HFFc6 (cell line): ENCODE measurements around the gene SRR. TPM values are rescaled to one million over a fixed set of nuclear protein-coding genes. Genes with fewer than 3 reads are reported as not detected.
A peak's percentile ranks its signal among the peaks of the same experiment; 100 is the strongest.
"Not testable (repeated sequence)": the region's sequence is repeated elsewhere in the genome, so short reads cannot be mapped to it uniquely, and the experiment has no call there.

Source experiments
- DNase-seq: peaks from one replicate; pipeline ENCODE4 v3.0.0-alpha.2; 2018
- H3K27ac Mint-ChIP-seq: 2 replicates; pipeline ENCODE4 v1.8.0; 2020; ENCODE audit warnings: mild to moderate bottlenecking, mixed read lengths
- H3K27me3 Mint-ChIP-seq: 2 replicates; pipeline ENCODE4 v1.8.0; 2021; ENCODE audit warnings: mild to moderate bottlenecking, moderate library complexity, mixed read lengths; ENCODE audit not compliant: insufficient read depth
- H3K36me3 Mint-ChIP-seq: 2 replicates; pipeline ENCODE4 v1.8.0; 2021; ENCODE audit warnings: low read depth, mixed read lengths
- H3K4me1 Mint-ChIP-seq: 2 replicates; pipeline ENCODE4 v1.8.0; 2020; ENCODE audit warnings: low read depth, mixed read lengths
- H3K4me3 Mint-ChIP-seq: 2 replicates; pipeline ENCODE4 v1.8.0; 2020; ENCODE audit warnings: mild to moderate bottlenecking, moderate library complexity, mixed read lengths
- H3K9me3 Mint-ChIP-seq: 2 replicates; pipeline ENCODE4 v1.8.0; 2020; ENCODE audit warnings: mild to moderate bottlenecking, mixed read lengths
- total RNA-seq, 6 experiments: library from RNA; stranded (reverse); fragmentation: NEBNext Ultra II Directional; extraction: Animal tissue kit (Norgen Biotek cat#: 25700); gene quantifications; 2 replicates in 1 of 6; 3 replicates in 5 of 6; pipeline ENCODE4 v1.2.3, GENCODE V29; 2021
- TF ChIP-seq, protein P1 (sequence below): fragments of 200-600 bp; sonication (generic); IDR thresholded peaks from 2 replicates; pipeline ENCODE4 v1.5.0; 2021; ENCODE audit warnings: antibody characterized with exemption, mild to moderate bottlenecking

The SRR gene
- total RNA-seq, 6 experiments from 2014 or later, result 18.5 to 29.7 (median 21.8) TPM

DNA sequence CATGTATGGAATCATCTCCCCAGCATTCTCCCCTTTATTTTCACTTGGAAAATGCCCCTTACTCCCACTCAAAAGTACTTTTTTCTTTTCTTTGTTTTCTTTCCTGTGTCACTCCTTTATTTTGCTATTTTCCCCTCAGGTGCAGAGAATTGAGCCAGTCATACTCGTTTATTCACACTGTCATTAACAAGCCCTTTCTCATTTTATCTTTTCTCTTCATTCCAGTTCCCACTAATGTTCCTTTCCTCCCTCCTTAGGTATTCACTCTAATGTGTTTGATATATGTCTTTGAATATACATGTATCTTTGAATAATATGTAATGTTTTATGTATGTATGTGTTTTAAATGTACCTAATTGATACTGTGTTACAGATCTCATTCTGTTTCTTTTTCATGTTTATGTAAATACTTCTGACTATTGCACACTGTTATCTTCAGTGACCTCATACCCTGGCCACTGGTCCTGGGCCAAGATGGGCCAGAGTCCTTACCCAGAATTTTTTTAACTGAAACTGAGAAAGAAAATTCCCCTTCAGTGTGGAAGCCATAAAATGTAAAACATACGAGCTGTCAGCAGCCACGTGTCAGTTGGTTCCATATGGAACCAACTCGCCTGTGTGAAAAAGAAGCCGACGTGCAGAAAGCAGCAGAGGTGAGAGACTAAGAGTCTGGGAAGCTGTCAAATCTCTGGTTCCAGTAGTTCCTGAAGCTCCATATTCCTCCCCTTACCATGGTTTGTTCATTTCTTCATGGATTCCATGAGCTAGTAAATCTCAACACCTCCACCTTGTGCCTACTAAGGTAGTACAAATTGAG is 5.8 kb downstream of the SRR start:
- Mint-ChIP-seq H3K27me3 (no peaks in the 10 kb centered on the region; the same call in 1 of the 2 replicates), H3K4me3 (no peak overlapping the region), H3K4me1 (peaks cover 27% of the 10 kb centered on the region), H3K27ac (peak overlapping the region; percentile 52), H3K36me3 (peaks cover 20% of the 10 kb centered on the region; the same call in 1 of the 2 replicates), H3K9me3 (no peaks in the 10 kb centered on the region)
- DNase-seq, result no peak
- TF ChIP-seq, protein P1, sequence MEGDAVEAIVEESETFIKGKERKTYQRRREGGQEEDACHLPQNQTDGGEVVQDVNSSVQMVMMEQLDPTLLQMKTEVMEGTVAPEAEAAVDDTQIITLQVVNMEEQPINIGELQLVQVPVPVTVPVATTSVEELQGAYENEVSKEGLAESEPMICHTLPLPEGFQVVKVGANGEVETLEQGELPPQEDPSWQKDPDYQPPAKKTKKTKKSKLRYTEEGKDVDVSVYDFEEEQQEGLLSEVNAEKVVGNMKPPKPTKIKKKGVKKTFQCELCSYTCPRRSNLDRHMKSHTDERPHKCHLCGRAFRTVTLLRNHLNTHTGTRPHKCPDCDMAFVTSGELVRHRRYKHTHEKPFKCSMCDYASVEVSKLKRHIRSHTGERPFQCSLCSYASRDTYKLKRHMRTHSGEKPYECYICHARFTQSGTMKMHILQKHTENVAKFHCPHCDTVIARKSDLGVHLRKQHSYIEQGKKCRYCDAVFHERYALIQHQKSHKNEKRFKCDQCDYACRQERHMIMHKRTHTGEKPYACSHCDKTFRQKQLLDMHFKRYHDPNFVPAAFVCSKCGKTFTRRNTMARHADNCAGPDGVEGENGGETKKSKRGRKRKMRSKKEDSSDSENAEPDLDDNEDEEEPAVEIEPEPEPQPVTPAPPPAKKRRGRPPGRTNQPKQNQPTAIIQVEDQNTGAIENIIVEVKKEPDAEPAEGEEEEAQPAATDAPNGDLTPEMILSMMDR, result no peak

- Mint-ChIP-seq H3K36me3 (0 out of 2 replicates have a peak, but pooled peaks cover 5% of the 10 kb centered on the region), H3K4me3 (no peak overlapping the region), H3K27me3 (no peaks in the 10 kb centered on the region; the same call in 1 of the 2 replicates), H3K27ac (no peak overlapping the region), H3K9me3 (no peaks in the 10 kb centered on the region), H3K4me1 (peaks cover 10% of the 10 kb centered on the region)
- TF ChIP-seq, protein P1, result no peak
- DNase-seq, result no peak
Measured at GRCh38 chr17:2312736-2313135, 9.0 kb downstream of the SRR start.

DNA sequence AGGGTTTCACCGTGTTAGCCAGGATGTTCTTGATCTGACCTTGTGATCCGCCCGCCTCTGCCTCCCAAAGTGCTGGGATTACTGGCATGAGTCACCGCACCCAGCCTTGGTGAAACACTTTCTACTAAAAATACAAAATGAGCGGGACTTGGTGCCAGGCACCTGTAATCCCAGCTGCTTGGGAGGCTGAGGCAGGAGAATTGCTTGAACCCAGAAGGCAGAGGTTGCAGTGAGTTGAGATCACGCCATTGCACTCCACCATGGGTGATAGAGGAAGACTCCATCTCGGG is 13.1 kb downstream of the SRR start:
- not testable (repeated sequence) for DNase-seq, H3K4me1 Mint-ChIP-seq, H3K27ac Mint-ChIP-seq, H3K27me3 Mint-ChIP-seq, H3K9me3 Mint-ChIP-seq, H3K4me3 Mint-ChIP-seq
- H3K36me3 Mint-ChIP-seq, result peaks cover 13% of the 10 kb centered on the region

- H3K4me1 Mint-ChIP-seq, result no peaks in the 10 kb centered on the region
- H3K9me3 Mint-ChIP-seq, result no peaks in the 10 kb centered on the region
- TF ChIP-seq, protein P1, result no peak
- H3K4me3 Mint-ChIP-seq, result no peak overlapping the region
- H3K36me3 Mint-ChIP-seq, result peaks cover 15% of the 10 kb centered on the region
- H3K27me3 Mint-ChIP-seq, result peaks cover 3% of the 10 kb centered on the region; the same call in 1 of the 2 replicates
- no peak overlapping the region for H3K27ac Mint-ChIP-seq
- no peak for DNase-seq
Measured at GRCh38 chr17:2317796-2318195, 14.0 kb downstream of the SRR start.

DNA sequence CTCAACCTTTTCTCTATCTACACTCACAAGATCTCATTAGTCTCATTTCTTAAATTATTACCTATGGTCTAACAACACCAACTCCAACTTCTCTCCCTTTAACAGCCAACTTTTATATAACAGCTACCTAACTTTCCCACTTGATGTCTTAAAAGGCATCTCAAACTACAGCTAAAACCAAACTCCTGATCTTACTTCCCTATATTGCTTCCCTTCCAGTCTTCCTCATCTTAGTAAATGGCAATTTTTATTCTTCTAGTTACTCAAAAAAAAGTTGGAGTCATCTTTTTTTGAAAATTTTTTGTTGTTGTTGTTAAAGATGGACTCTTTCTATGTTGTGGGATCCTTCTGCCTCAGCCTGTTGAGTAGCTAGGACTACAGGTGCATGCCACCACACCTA is 15.3 kb downstream of the SRR start:
- DNase-seq, result no peak
- TF ChIP-seq, protein P1, result no peak
- H3K9me3 Mint-ChIP-seq, result no peaks in the 10 kb centered on the region
- H3K4me1 Mint-ChIP-seq, result no peaks in the 10 kb centered on the region
- H3K27me3 Mint-ChIP-seq, result peaks cover 3% of the 10 kb centered on the region; the same call in 1 of the 2 replicates
- no peak overlapping the region for H3K4me3 Mint-ChIP-seq
- peaks cover 27% of the 10 kb centered on the region for H3K36me3 Mint-ChIP-seq
- no peak overlapping the region for H3K27ac Mint-ChIP-seq

- no peak for DNase-seq
- no peaks in the 10 kb centered on the region for H3K9me3 Mint-ChIP-seq
- peaks cover 3% of the 10 kb centered on the region; the same call in 1 of the 2 replicates for H3K27me3 Mint-ChIP-seq
- H3K4me3 Mint-ChIP-seq, result no peak overlapping the region
- H3K27ac Mint-ChIP-seq, result no peak overlapping the region
- H3K36me3 Mint-ChIP-seq, result peaks cover 38% of the 10 kb centered on the region
- TF ChIP-seq, protein P1, result no peak
- no peaks in the 10 kb centered on the region for H3K4me1 Mint-ChIP-seq
Measured at GRCh38 chr17:2321399-2321798, 17.6 kb downstream of the SRR start.
